ENCODE results near the gene TRNAU1AP.

The TRNAU1AP gene

DNA sequence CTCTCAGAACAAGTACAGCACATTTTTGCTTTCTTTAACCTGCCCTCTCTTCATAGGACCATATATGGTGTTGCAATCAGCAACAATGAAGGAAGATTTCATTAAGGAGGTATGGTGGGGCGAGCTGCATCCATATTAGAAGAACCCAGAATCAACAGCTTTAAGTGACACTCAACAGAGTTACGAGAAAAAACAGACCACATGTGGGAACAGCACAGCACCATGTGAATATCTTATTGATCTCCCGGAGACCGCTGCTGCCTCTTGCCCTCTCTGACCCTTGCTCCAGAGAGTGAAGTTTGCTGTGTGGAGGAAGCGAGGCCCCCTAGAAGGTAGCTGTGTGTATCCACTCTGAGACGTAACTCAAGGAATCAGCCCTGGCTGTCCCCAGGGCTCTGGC lies 52.1 kb downstream of the TRNAU1AP start:
- DNase-seq (ENCODE audit: low read depth in 2 of 2) = no peak

DNA sequence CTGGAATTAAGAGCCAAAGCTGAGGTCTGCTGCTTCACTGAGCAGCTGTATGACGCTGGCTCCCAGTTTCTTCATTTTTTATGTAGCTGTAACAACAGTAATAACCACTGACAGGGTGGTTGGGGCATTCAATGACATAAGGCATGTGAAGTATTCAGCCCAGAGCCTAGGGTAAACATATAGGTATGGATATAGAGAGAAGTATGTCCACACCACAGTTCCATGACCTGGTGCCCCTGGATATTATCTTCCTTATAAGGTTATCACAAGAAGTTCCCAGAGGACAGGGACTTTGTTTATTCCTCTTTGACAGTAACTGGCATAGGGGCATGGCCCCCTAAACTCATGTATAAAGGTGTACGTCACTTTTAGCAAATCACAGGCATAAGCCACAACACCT lies 53.9 kb downstream of the TRNAU1AP start:
- DNase-seq (ENCODE audit: low read depth in 2 of 2) = no peak

DNA sequence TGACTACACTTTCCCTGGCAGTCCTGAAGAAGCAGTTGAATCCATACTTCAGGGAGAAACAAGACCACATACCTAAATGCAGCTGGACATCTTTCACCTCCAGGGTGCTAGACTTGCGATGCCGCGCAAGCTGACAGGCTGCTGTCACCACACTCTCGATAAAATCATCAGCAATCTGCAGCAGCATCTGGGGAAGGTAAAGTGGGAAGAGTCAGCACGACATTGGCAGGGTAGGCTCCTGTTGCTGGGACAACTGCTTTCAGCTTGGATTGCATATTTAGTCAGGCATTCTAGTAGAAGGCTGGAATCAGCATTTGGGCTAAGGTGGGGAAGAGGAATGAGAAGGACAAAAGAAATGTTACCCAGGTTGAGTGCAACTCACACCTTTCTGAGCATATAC lies 60.3 kb downstream of the TRNAU1AP start:
- DNase-seq (ENCODE audit: low read depth in 2 of 2) = no peak
